ENCODE measurements around the gene COL16A1.

Gene COL16A1

DNA sequence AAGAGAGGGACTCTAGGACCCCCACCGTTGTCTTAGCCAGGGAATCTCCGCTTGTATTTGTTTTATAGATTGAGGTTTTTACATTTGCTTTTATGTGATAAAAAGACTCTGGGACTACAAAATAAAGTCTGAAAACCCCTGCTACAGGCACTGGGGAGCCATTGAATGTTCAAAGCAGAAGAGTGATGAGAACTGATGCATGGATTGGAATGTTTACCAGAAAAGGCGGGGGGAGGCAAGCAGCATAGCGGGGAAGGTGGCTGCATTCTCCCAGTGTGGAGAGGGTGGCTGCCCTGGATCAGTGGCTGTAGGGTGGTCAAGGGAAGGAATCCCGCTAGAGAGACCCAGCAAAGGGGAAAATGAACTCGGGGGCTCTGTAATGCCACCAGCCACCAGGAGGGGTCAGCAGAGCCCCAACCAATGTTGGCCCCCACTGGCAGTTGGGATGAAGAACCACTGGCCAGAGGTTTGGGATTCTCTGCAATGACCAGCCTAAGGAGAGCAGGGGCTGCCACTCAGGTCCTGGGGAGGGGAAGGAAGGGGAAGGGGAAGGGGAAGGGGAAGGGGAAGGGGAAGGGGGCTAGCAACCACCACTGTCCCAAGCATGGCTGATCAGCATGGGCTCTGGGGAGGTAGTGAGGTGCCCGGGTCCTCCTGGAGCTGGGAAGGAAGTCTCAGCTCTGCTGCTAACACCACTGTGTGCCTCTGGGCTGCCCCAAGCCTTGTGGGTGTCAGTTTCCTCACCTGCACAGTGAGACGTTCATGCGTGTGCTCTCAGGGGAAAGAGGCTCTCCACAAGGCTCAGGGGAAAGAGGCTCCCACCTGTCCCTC is 40.0 kb downstream of the COL16A1 start:
- peak; percentile 35 for DNase-seq

GRCh38 chr1:31662463-31662862 is 41.4 kb downstream of the COL16A1 start:
- no peak for DNase-seq

GRCh38 chr1:31661856-31662255 is 42.0 kb downstream of the COL16A1 start:
- no peak for DNase-seq

DNA sequence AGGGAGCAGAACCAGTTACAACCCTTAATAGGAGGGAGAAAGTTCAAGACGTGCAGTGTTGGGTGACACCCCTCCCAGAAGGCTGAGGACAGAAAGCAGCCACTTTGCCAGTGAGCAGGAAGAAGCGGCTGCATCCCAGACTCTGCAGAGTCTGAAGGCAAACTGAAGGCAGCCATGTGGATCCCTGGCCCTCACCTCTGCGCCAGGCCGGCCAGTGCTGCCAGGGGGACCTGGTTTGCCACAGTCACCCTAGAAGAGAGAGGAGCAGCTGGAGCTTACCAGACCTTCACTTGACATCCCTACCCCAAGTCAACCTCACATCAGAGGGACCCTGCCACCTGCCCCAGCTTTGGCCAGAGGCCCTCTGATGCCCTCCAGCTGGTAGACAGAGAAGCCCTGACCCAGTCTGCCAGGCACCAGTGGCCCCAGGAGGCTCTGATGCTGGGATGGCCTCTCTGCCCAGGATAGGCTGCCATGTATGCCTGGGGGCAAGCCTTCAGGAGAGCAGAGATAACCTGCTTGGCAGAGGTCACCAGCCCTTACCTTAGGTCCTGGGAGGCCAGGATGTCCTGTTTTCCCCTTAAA is 42.9 kb downstream of the COL16A1 start:
- no peak for DNase-seq

DNA sequence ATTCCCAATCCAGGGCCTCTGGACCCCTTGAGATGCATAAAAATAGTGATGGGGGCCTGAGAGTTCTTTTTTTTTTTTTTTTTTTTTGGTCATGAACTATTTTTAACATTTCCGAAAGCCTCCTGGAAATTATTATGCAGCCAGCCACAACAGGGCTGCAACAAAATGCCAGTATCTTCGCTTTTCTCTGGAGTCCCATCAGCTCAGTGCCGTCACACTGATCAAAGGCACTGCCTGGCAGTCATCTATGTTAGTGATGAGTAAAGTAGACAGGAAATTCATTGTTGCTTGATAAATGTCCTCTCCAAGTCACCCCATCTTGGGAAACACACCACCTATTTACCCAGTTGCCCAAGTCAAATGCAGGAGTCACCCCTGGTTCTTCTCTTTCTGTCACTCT is 43.9 kb downstream of the COL16A1 start:
- DNase-seq = no peak

DNA sequence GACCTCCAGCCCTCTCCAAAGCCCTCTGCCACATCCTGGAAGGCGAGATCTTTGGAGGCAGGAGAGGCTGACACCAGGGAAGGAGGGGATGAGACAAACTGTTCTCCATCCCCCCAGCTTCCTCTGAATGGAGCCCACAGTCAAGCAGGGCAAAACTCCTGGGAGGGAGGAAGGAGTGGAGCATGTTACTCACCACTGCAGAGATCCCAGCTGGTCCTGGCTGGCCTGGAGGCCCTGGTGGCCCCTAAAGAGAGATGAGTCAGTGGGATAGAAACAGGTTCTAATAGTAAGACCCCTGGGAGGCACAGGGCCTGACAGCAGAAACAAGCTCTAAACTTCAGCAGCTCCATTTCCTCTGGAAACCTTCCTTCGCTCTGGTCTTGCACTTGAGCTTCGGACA is 45.1 kb downstream of the COL16A1 start:
- no peak for DNase-seq

DNA sequence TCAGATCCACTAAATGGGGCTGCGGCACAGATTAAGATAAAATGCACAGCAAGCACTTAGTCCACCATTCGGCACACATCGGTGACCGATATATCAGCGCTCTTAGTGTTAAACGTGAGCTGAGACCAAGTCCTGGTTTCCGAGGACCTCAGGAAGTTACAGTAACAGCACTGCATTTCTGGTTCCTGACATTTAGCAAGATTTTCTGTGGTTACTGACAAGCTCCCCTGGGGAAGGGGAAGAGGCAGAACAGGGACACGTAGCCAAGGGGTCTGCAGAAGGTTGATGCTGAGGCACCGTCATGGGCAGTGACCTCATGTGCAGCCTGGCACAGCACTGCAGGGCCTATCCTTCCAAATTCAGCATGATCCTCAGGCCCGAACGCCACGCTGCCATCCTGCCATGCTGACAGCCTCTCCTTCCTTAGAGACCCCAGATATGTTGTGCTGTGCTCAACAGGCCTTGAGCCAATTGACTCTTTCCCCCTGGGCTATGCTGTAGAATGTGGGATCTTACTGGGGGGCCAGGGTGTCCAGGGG is 45.8 kb downstream of the COL16A1 start:
- no peak for DNase-seq

DNA sequence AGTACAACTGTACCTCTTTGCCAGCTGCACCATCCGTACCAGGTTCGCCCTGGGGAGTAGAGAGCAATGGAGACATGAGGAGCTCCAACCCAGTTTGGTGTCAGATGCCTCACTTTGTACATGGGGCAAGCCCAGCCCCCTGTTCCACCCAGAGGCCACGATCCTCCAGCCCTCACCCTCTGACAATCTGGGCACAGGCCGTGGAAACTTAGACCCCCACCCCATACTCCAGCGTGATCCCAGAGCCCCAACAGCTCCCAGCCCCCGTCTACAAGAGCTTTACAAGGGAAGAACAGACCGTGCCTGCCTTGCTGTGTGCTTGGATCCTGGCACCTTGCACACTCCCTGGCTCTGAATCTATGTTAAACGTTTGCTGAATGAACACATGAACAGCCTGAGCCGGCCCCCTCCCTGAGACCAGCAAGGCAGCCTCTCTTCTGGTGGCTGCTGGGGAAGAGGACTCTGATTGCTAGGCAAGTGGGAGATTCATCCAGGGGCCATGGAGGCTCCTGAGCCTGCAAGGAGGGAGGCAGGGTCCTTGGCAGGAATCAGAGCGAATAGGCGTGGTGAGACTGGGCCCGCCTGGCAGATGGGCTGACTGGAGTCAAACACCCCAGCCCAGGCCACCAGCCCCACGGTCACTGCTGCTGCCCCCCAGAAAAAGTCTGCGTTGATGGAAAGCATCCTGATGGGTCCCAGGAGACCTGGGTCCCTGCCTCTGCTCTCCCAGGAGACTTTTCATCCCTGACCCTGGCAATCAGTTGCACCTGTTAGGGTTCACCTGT is 46.6 kb downstream of the COL16A1 start:
- no peak for DNase-seq

DNA sequence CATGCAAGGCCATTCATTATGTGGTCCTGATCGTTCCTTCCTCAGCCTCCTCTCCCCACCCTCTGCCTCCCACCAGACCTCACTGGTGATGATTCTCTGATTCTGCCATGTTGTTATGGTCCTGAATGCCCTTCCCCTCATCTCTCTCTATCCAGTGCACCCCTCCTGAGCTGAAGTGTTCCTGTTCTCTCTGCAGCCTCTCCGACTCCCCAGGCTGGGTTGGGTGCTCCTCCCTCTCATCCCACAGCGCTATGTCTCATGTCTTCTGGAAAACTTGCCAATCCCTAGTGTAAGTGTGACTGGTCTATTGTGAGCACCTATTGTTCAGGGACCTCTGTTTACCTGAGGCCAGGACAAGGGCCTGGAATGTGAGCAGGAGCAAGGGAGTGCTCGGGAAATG is 48.1 kb downstream of the COL16A1 start:
- no peak for DNase-seq

DNA sequence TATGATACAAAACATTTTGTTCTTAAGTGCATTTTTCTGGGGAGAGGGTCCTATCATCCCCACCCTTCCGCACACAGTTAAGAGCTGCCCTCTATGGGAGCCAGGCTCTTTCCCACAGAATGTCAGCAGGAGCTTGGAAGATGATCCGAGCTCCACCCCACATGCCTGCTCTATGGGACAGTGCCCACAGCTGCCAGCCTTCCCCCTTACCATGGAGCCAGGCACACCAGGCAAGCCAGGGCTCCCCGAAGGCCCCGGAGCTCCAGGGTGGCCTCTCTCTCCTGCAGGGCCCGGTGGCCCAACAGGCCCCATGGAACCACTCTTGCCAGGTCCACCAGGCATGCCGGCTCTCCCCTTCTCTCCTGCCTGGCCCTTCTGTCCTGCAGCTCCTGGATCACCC is 48.7 kb downstream of the COL16A1 start:
- DNase-seq = no peak

GRCh38 chr1:31654474-31654776 is 49.4 kb downstream of the COL16A1 start:
- peak; percentile 66 for DNase-seq

DNA sequence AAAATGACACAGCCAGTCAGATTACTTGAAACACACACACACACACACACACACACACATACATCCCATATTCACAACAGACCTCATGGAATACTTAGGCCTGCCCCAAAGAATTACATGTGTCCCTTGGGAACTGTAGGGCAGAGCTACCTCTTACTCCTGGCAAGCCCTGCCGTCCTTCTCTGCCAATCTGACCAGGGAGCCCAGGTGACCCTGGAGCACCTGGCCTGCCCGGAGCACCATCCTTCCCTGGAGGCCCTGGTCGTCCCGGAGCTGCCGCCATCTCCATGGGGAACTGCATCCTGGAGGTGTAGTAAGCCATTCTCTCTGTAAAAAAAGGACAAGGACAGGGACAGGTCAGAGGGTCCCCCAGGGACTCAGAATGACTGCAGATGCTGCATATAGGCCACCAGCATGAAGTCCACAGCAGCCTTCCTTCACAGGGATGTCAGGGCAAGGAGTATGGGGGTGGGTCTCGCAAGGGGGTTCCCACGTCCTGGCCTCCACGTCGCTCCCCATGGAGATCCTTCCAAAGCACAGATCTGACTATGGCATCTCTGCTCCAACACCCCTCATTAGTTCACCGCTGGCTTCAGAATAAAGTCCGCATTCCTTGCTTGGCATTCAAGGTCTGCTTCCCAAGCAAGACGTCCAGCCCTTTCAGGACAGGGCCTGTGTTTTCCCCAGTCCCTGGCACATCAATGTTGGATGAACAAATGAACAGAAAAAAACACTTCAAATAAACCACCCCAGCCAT is 49.9 kb downstream of the COL16A1 start:
- DNase-seq = no peak

DNA sequence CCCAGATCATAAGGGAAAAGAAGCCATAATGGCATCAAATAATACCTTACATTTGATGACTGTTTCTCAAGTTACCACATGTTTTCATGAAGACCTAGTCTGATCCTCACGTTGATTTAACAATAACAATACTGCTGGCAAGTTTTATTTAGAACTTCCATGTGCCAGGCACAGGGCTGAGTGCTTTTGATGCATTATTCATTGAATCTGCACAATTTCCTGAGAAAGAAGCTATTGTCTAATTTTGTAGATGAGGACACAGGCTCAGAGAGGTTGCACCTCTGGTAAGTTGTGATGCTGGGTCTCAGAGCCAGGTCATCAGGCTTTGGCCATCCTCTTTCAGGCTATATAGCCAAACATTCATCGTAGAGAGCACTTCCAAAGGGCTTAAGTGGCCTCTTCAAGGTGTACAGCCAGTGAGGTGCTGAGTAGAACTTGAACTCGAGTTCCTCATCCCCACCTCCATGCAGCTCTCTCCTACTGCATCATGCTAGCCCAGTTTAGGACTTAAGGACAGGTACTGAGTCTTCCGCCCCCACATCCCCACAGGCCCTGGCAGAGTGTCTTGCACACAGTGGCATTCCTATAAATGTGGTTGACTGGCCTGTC is 50.8 kb downstream of the COL16A1 start:
- DNase-seq = no peak

GRCh38 chr1:31651766-31652165 is 52.1 kb downstream of the COL16A1 start:
- no peak for DNase-seq

- DNase-seq = no peak
These were observed 52.8 kb downstream of the COL16A1 start for GRCh38 chr1:31651089-31651420.

GRCh38 chr1:31650161-31651088 is 53.4 kb downstream of the COL16A1 start:
- no peak for DNase-seq

DNA sequence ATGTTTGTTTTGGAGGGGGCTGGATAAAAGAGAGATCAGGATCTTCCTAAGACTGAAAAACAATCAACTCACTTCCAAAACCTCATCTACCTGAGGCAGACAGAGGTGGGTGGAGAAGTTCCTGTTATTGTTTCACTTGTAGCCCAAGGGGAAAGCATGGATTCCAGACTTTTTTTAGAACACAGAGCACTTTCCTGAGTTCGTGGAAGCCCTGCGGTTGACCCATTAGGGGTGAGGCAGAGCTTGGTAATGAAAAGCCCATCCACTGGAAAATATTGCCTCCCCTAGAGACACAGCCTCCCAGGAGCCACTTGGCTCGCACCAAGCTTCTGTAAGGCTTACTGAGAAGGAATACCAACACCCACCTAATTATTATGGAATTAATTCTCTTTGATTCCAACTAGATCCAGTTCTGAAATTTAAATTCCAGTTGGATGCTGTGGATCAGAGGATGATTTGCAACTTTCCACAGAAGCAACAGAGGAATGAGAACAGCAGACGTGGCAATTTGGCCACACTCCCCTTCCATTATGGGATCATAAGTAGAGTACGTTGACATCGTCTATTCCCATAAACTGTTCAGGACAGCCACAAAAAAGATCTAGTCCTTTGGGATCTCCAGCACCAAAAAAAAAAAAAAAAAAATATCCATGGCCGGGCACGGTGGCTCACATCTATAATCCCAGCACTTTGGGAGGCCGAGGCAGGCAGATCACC is 55.0 kb downstream of the COL16A1 start:
- no peak for DNase-seq

- DNase-seq = no peak
These were observed 55.6 kb downstream of the COL16A1 start for GRCh38 chr1:31648190-31648589.

- no peak for DNase-seq
These were observed 56.7 kb downstream of the COL16A1 start for GRCh38 chr1:31647106-31647505.

DNA sequence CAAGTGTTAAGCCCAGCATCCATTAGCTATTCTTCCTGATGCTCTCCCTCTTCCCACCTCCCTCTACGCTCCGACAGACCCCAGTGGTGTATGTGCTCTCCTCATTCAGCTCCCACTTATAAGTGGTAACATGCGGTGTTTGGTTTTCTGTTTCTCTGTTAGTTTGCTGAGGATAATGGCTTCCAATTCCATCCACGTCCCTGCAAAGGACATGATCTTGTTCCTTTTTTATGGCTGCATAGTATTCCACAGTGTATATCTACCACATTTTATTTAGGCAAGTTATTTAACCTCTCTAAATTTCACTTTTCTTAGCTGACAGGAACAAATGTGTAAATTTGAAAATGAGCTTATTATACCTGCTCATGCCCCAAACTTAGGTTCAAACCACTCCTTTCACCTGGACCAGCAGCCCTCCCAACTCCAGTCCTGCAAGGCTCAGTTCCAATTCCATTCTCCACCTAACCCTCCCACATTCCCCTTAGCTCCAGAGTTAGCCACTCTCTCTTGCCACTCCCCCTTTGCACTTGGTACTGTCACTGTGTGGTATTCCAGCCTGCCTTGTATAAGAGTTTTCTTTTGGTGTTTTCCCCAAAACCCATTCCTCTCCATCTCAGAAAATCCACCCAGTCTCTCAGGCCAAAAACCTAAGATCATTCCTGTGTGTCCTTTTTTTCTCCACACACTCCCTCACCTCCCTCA is 57.4 kb downstream of the COL16A1 start:
- no peak for DNase-seq

- DNase-seq = no peak
These were observed 58.6 kb downstream of the COL16A1 start for GRCh38 chr1:31645274-31645568.
